PC-9 (cell line): ENCODE data around the gene GPRIN1. TPM values are rescaled to one million over a fixed set of nuclear protein-coding genes. Genes with fewer than 3 reads are reported as not detected.
"Not testable (repeated sequence)": the region's sequence is repeated elsewhere in the genome, so short reads cannot be mapped to it uniquely, and the experiment has no call there.

Experiments
- BruUV-seq: library from RNA; stranded (reverse); fragments of 400-500 nt; replicated peaks from 2 replicates; lab custom pipeline; 2021; lab: Mats Ljungman, UMichigan
- CTCF ChIA-PET: fragments of 300-600 bp; sonication (Branson Sonifier 250); formaldehyde crosslinking; loops from one replicate; lab custom pipeline; 2022; ENCODE audit warnings: antibody characterized with exemption; lab: Charles Lee
- POLR2A ChIA-PET: fragments of 300-600 bp; sonication (Branson Sonifier 250); formaldehyde crosslinking; loops from one replicate; lab custom pipeline; 2022; ENCODE audit warnings: antibody characterized with exemption; ENCODE audit not compliant: unreplicated experiment; lab: Charles Lee
- DNase-seq, 2 experiments: peaks; one replicate each; pipeline versions ENCODE4 v3.0.0 to v3.0.0-alpha.2; 2015 to 2022; ENCODE audit warnings: mixed read lengths in 1 of 2
- H2AFZ ChIP-seq: fragments of 200-600 bp; sonication (generic); 2 replicates; pipeline ENCODE4 v1.8.1; 2017; ENCODE audit warnings: antibody characterized with exemption
- H3F3A ChIP-seq: fragments of 200-600 bp; sonication (generic); 2 replicates; pipeline ENCODE4 v1.8.1; 2017; ENCODE audit warnings: antibody characterized with exemption, mild to moderate bottlenecking, low read depth; ENCODE audit not compliant: insufficient read depth
- H3K27ac ChIP-seq: fragments of 200-600 bp; sonication (generic); 2 replicates; pipeline ENCODE4 v1.6.1; 2016; ENCODE audit warnings: mixed run types
- H3K27me3 ChIP-seq: fragments of 200-600 bp; sonication (generic); 2 replicates; pipeline ENCODE4 v1.6.1; 2016; ENCODE audit warnings: low read depth, mixed run types; ENCODE audit not compliant: insufficient read depth
- H3K36me3 ChIP-seq: fragments of 200-600 bp; sonication (generic); 2 replicates; pipeline ENCODE4 v1.6.1; 2016; ENCODE audit warnings: low read depth, mixed run types
- H3K4me1 ChIP-seq: fragments of 200-600 bp; sonication (generic); replicated peaks from 2 replicates; pipeline ENCODE4 v1.6.1; 2016; ENCODE audit warnings: mixed run types; ENCODE audit not compliant: insufficient read depth
- H3K4me2 ChIP-seq: fragments of 200-600 bp; sonication (generic); 2 replicates; pipeline ENCODE4 v1.6.1; 2017; ENCODE audit warnings: mixed run types
- H3K4me3 ChIP-seq: fragments of 200-600 bp; sonication (generic); 2 replicates; pipeline ENCODE4 v1.6.1; 2016; ENCODE audit warnings: mixed run types
- H3K79me2 ChIP-seq: fragments of 200-600 bp; sonication (generic); 2 replicates; pipeline ENCODE4 v1.6.1; 2017; ENCODE audit warnings: low read depth, mixed run types
- H3K9me2 ChIP-seq: fragments of 200-600 bp; sonication (generic); 2 replicates; pipeline ENCODE4 v1.8.1; 2017; ENCODE audit warnings: mild to moderate bottlenecking; ENCODE audit not compliant: insufficient read depth
- H3K9me3 ChIP-seq: fragments of 200-600 bp; sonication (generic); 2 replicates; pipeline ENCODE4 v1.8.1; 2016; ENCODE audit warnings: low read depth; ENCODE audit not compliant: insufficient read depth
- H4K20me1 ChIP-seq: fragments of 200-600 bp; sonication (generic); 2 replicates; pipeline ENCODE4 v1.8.1; 2017; ENCODE audit not compliant: insufficient read depth
- EZH2 ChIP-seq: fragments of 200-600 bp; sonication (generic); IDR thresholded peaks from 2 replicates; pipeline ENCODE4 v1.8.0; 2017; ENCODE audit warnings: antibody characterized with exemption, low read depth
- intact Hi-C: fragments of 100-400 bp; cut with micrococcal nuclease; formaldehyde crosslinking; loops from one replicate; pipeline ENCODE4 v1.10.0; 2022; ENCODE audit not compliant: unreplicated experiment
- total RNA-seq: library from RNA; stranded (reverse); gene quantifications from 2 replicates; pipeline ENCODE4 v1.2.3, GENCODE V29; 2021
- TF ChIP-seq, protein P1 (sequence below): fragments of 200-600 bp; sonication (generic); conservative IDR thresholded peaks from 2 replicates; pipeline ENCODE4 v1.6.1; 2017; ENCODE audit warnings: mixed run types, antibody characterized with exemption, mild to moderate bottlenecking, moderate library complexity

Gene GPRIN1
- total RNA-seq, 1 experiment from 2014 or later, result 7.2 TPM

DNA sequence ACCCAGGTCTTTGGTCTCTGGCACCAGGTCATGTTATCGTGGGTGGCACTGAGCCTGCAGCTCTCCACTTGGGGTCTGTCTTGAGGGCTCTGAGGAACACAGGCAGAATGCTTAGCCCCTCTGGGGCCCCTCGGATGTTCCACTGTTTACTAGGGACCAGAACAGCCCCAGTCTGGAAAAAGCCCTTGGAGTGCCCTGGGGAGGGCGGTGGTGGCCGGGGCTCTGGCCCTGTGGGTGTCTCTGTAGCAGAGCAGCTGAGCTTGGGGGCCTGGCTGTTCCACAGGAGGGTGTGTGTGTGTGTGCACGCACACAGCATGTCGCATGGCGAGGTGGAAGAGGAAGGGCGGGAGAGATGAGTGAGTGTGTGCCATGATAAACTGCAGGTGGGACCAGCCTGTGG is 15.4 kb downstream of the GPRIN1 start:
- H3K9me2 ChIP-seq, result no peaks in the 10 kb centered on the region
- no peaks in the 10 kb centered on the region for H3K27me3 ChIP-seq
- H4K20me1 ChIP-seq, result no peaks in the 10 kb centered on the region
- CTCF ChIA-PET, result no interaction called here
- no peak overlapping the region for H3K4me3 ChIP-seq
- no peak for DNase-seq
- POLR2A ChIA-PET, result no interaction called here
- no peak overlapping the region for H3K27ac ChIP-seq
- intact Hi-C loops, result no loop called here
- no peaks in the 10 kb centered on the region for H3K36me3 ChIP-seq
- no peak overlapping the region for H2AFZ ChIP-seq
- H3K9me3 ChIP-seq, result no peaks in the 10 kb centered on the region
- no peak overlapping the region for H3K4me2 ChIP-seq
- H3F3A ChIP-seq, result no peaks in the 10 kb centered on the region
- no peaks in the 10 kb centered on the region for H3K4me1 ChIP-seq
- no peak for TF ChIP-seq EZH2
- TF ChIP-seq, protein P1, sequence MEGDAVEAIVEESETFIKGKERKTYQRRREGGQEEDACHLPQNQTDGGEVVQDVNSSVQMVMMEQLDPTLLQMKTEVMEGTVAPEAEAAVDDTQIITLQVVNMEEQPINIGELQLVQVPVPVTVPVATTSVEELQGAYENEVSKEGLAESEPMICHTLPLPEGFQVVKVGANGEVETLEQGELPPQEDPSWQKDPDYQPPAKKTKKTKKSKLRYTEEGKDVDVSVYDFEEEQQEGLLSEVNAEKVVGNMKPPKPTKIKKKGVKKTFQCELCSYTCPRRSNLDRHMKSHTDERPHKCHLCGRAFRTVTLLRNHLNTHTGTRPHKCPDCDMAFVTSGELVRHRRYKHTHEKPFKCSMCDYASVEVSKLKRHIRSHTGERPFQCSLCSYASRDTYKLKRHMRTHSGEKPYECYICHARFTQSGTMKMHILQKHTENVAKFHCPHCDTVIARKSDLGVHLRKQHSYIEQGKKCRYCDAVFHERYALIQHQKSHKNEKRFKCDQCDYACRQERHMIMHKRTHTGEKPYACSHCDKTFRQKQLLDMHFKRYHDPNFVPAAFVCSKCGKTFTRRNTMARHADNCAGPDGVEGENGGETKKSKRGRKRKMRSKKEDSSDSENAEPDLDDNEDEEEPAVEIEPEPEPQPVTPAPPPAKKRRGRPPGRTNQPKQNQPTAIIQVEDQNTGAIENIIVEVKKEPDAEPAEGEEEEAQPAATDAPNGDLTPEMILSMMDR, result no peak
- no peaks in the 10 kb centered on the region for H3K79me2 ChIP-seq
- BruUV-seq, result no TSS peak

DNA sequence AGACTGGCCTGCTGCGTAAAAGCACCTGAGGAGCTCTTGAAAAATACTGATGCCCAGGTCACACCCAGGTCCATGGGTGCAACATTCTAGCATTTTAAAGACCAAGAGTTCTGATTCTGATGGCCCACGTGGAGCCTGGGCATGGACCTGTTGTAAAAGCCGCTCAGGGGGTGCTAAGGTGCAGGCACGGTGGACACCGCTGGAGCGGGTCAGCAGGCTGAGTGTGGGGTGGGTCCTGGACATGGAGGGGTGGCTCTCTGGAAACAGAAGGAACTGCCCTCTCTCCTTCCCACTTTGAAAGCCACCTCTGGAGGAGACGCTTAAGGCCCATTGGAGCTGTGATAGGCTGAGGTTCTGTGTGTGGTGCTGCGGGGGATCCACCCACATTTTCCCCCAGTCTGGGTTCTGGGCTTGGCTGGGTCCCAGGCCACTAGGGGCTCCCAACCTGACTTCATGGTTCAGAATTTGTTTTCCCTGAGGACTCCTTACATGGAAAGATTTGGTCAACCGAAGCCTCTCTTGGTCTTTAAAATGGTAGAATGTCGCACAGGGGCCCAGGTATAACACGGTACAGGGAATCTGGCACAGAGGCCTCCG is 16.6 kb downstream of the GPRIN1 start:
- DNase-seq, result no peak
- no peaks in the 10 kb centered on the region for H4K20me1 ChIP-seq
- no TSS peak for BruUV-seq
- no peaks in the 10 kb centered on the region for H3K79me2 ChIP-seq
- no peaks in the 10 kb centered on the region for H3K9me3 ChIP-seq
- no peak overlapping the region for H3K4me3 ChIP-seq
- ChIA-PET POLR2A (no interaction called here), CTCF (no interaction called here)
- H3K36me3 ChIP-seq, result no peaks in the 10 kb centered on the region
- intact Hi-C loops, result no loop called here
- no peaks in the 10 kb centered on the region for H3K4me1 ChIP-seq
- H3K9me2 ChIP-seq, result no peaks in the 10 kb centered on the region
- no peak overlapping the region for H2AFZ ChIP-seq
- H3K27ac ChIP-seq, result no peak overlapping the region
- no peaks in the 10 kb centered on the region for H3F3A ChIP-seq
- TF ChIP-seq, protein P1, result no peak
- no peak for TF ChIP-seq EZH2
- H3K27me3 ChIP-seq, result no peaks in the 10 kb centered on the region
- no peak overlapping the region for H3K4me2 ChIP-seq

DNA sequence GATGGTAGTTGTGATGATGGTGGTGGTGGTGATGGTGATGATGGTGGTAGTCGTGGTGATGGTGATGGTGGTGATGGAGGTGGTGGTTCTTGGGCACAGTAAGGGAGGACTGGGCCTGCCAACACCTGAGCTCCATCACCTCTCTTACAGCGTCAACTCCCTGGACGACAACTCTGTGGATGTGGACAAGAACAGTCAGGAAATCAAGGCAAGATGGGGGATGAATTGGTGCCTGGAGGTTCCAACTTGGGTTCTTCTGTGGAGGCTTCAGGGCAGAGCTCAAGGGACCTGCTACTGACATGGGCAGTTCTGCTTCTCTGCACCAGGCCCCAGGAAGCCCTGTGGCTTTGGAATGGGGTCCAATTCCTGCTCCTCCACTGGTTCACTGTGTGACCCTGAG is 17.4 kb downstream of the GPRIN1 start:
- CTCF ChIA-PET, result no interaction called here
- H3K79me2 ChIP-seq, result no peaks in the 10 kb centered on the region
- no TSS peak for BruUV-seq
- no peaks in the 10 kb centered on the region for H3K4me1 ChIP-seq
- DNase-seq, result no peak
- POLR2A ChIA-PET, result interaction anchor here (0.5 kb wide), 1 partner anchor 262 kb away, joined by 3 read pairs; no protein-coding TSS in a partner anchor
- no peak overlapping the region for H3K27ac ChIP-seq
- H3K27me3 ChIP-seq, result no peaks in the 10 kb centered on the region
- H2AFZ ChIP-seq, result no peak overlapping the region
- no peaks in the 10 kb centered on the region for H3F3A ChIP-seq
- no peak overlapping the region for H3K4me2 ChIP-seq
- no peak overlapping the region for H3K4me3 ChIP-seq
- intact Hi-C loops, result no loop called here
- H3K36me3 ChIP-seq, result no peaks in the 10 kb centered on the region
- no peaks in the 10 kb centered on the region for H4K20me1 ChIP-seq
- no peaks in the 10 kb centered on the region for H3K9me3 ChIP-seq
- no peaks in the 10 kb centered on the region for H3K9me2 ChIP-seq
- TF ChIP-seq EZH2, result no peak
- TF ChIP-seq, protein P1, result no peak

DNA sequence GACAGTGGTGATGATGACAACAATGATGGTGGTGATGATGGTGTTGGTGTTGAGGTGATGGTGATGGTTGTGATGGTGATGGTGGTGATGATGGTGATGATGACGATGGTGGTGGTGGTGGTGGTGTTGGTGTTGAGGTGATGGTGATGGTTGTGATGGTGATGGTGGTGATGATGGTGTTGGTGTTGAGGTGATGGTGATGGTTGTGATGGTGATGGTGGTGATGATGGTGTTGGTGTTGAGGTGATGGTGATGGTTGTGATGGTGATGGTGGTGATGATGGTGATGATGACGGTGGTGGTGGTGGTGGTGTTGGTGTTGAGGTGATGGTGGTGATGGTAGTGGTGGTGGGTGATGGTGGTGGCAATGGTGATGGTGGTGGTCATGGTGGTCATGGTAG is 18.3 kb downstream of the GPRIN1 start:
- H3K36me3 ChIP-seq, POLR2A ChIA-PET, H3K4me2 ChIP-seq, H3K9me3 ChIP-seq, H3K9me2 ChIP-seq, H3K27me3 ChIP-seq, H2AFZ ChIP-seq, DNase-seq, H3K4me1 ChIP-seq, H3K4me3 ChIP-seq, H3F3A ChIP-seq, BruUV-seq, CTCF ChIA-PET, intact Hi-C loops, H4K20me1 ChIP-seq, H3K27ac ChIP-seq, H3K79me2 ChIP-seq: not testable (repeated sequence)
